ENCODE measurements around the gene CDK5R1.
"Not testable (repeated sequence)": the region's sequence is repeated elsewhere in the genome, so short reads cannot be mapped to it uniquely, and the experiment has no call there.

Gene CDK5R1

DNA sequence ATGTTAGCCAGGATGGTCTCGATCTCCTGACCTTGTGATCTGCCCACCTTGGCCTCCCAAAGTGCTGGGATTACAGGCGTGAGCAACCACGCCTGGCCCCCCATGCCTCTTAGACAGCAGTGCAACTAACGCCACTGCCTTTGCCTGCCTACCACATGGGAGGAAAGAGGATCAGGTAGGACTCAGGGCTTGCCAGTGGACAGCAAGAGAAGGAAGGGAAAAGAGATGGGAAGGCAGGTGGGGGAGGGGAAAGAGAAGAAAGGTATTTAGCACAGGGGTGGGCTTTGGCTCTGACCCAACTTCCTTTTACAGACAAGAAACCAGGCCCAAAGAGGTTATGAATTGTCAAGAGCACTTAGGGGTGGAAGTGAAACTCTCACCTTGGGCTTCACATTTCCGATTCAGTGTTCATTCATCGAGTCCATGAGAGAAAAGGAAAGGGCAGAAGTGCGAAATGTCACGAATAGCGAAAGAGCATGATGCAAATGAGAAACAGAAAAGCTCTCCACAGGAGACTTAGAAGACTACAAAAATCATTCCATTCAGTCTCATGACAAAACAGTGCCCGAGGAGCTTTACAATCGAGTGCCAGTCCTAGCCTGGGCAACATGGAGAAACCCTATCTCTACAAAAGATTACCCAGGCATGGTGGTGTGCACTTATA, 36.4 kb downstream of the CDK5R1 start:
- H3K4me1 ChIP-seq (ENCODE audit: low read length) = peaks cover 25% of the 10 kb centered on the region
- no peaks in the 10 kb centered on the region for H3K9me3 ChIP-seq (replicated peaks; ENCODE audit: insufficient read depth, low read length)
- peaks cover 3% of the 10 kb centered on the region; the same call in 1 of the 2 replicates for H4K20me1 ChIP-seq (ENCODE audit: insufficient read depth, low read length)
- TF ChIP-seq, protein P1, sequence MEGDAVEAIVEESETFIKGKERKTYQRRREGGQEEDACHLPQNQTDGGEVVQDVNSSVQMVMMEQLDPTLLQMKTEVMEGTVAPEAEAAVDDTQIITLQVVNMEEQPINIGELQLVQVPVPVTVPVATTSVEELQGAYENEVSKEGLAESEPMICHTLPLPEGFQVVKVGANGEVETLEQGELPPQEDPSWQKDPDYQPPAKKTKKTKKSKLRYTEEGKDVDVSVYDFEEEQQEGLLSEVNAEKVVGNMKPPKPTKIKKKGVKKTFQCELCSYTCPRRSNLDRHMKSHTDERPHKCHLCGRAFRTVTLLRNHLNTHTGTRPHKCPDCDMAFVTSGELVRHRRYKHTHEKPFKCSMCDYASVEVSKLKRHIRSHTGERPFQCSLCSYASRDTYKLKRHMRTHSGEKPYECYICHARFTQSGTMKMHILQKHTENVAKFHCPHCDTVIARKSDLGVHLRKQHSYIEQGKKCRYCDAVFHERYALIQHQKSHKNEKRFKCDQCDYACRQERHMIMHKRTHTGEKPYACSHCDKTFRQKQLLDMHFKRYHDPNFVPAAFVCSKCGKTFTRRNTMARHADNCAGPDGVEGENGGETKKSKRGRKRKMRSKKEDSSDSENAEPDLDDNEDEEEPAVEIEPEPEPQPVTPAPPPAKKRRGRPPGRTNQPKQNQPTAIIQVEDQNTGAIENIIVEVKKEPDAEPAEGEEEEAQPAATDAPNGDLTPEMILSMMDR (IDR thresholded peaks at IDR 0.05; ENCODE audit: low read length) = no peak
- no peak for TF ChIP-seq EZH2 (optimal IDR thresholded peaks at IDR 0.05; ENCODE audit: low read depth, low read length)
- TF ChIP-seq EZH2phosphoT487 (IDR thresholded peaks at IDR 0.05; ENCODE audit: low read length) = no peak
- peak overlapping the region; percentile 65 for H3K27ac ChIP-seq (ENCODE audit: low read length)
- peak overlapping the region; percentile 25; the same call in 1 of the 2 replicates for H3K9ac ChIP-seq (ENCODE audit: low read length)
- peak overlapping the region; percentile 69 for H3K4me2 ChIP-seq (ENCODE audit: low read depth, low read length)
- H3F3A ChIP-seq (ENCODE audit: insufficient read depth, low read length) = peaks cover 18% of the 10 kb centered on the region
- H3K9me2 ChIP-seq (replicated peaks; ENCODE audit: insufficient read depth, low read length) = no peaks in the 10 kb centered on the region
- no peaks in the 10 kb centered on the region for H3K27me3 ChIP-seq (replicated peaks; ENCODE audit: insufficient read depth, low read length)
- peaks cover 3% of the 10 kb centered on the region; the same call in 1 of the 2 replicates for H3K79me2 ChIP-seq (ENCODE audit: low read length)
- DNase-seq = peak; percentile 89
- H3K4me3 ChIP-seq (ENCODE audit: low read length) = no peak overlapping the region
- H3K36me3 ChIP-seq (replicated peaks; ENCODE audit: insufficient read depth, low read length) = no peaks in the 10 kb centered on the region
- no peak overlapping the region for H2AFZ ChIP-seq (ENCODE audit: low read length)

DNA sequence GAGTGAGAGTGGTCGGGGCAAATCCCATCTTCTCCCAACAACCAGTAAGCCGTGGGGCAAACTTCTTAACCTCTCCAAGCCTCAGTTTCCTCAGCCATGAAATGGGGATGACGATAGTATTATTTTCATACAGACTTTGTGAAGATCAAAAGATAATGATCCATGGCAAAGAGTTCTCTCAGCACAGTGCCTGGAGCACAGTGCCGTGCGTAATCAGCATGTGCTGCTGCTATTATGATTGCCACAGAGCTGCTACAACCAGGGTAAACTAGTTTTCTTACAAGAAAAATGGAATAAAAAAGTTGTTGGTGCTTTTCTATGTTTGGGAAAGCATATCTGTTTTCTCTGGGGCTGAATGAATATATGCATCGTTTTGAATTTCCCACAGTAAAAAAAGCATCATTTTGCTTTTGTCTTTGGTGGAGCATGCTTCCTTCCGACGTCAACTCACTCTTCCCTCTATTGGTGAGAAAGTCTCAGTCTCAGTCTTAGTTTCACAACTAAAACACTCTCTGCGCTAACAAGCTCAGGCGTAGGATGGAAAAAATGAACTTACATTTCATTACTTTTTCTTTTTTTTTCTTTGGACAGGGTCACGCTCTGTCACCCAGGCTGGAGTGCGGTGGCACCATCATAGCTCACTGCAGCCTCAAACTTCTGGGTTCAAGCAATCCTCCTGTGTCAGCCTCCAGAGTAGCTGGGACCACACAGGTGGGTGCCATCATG, 37.2 kb downstream of the CDK5R1 start:
- Histone ChIP-seq H3K79me2 (ENCODE audit: low read length) (peaks cover 3% of the 10 kb centered on the region; the same call in 1 of the 2 replicates), H3K9me2 (replicated peaks; ENCODE audit: insufficient read depth, low read length) (no peaks in the 10 kb centered on the region), H3K27me3 (replicated peaks; ENCODE audit: insufficient read depth, low read length) (no peaks in the 10 kb centered on the region), H3K4me3 (ENCODE audit: low read length) (peak overlapping the region; percentile 15; the same call in 1 of the 2 replicates), H2AFZ (ENCODE audit: low read length) (no peak overlapping the region), H3K4me1 (ENCODE audit: low read length) (peaks cover 25% of the 10 kb centered on the region), H3K27ac (ENCODE audit: low read length) (peak overlapping the region; percentile 65), H3K9ac (ENCODE audit: low read length) (peak overlapping the region; percentile 25; the same call in 1 of the 2 replicates), H3K36me3 (replicated peaks; ENCODE audit: insufficient read depth, low read length) (no peaks in the 10 kb centered on the region), H3K9me3 (replicated peaks; ENCODE audit: insufficient read depth, low read length) (no peaks in the 10 kb centered on the region), H4K20me1 (ENCODE audit: insufficient read depth, low read length) (peaks cover 3% of the 10 kb centered on the region; the same call in 1 of the 2 replicates), H3K4me2 (ENCODE audit: low read depth, low read length) (peak overlapping the region; percentile 69), H3F3A (ENCODE audit: insufficient read depth, low read length) (peaks cover 18% of the 10 kb centered on the region)
- TF ChIP-seq, protein P1 (IDR thresholded peaks at IDR 0.05; ENCODE audit: low read length) = no peak
- TF ChIP-seq EZH2 (optimal IDR thresholded peaks at IDR 0.05; ENCODE audit: low read depth, low read length) = no peak
- no peak for TF ChIP-seq EZH2phosphoT487 (IDR thresholded peaks at IDR 0.05; ENCODE audit: low read length)
- peak; percentile 65 for DNase-seq

DNA sequence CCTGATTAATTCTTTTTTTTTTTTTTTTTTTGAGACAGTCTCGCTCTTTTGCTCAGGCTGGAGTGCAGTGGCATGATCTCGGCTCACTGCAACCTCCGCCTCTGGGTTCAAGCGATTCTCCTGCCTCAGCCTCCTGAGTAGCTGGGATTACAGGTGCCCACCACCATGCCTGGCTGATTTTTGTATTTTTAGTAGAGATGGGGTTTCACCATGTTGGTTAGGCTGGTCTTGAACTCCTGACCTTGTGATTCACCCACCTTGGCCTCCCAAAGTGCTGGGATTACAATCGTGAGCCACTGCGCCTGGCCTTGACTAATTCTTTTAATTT, 37.7 kb downstream of the CDK5R1 start:
- not testable (repeated sequence) for H4K20me1 ChIP-seq (ENCODE audit: insufficient read depth, low read length); H3K79me2 ChIP-seq (ENCODE audit: low read length); H3K9ac ChIP-seq (ENCODE audit: low read length); H2AFZ ChIP-seq (ENCODE audit: low read length); H3K36me3 ChIP-seq (replicated peaks; ENCODE audit: insufficient read depth, low read length); H3K9me2 ChIP-seq (replicated peaks; ENCODE audit: insufficient read depth, low read length); H3K27me3 ChIP-seq (replicated peaks; ENCODE audit: insufficient read depth, low read length); H3K27ac ChIP-seq (ENCODE audit: low read length); DNase-seq; H3K9me3 ChIP-seq (replicated peaks; ENCODE audit: insufficient read depth, low read length); H3K4me3 ChIP-seq (ENCODE audit: low read length)
- Histone ChIP-seq H3F3A (ENCODE audit: insufficient read depth, low read length) (peaks cover 18% of the 10 kb centered on the region), H3K4me2 (ENCODE audit: low read depth, low read length) (peak overlapping the region; percentile 69; the same call in 1 of the 2 replicates), H3K4me1 (ENCODE audit: low read length) (peaks cover 25% of the 10 kb centered on the region)
